ENCODE measurements around the gene WRAP53.

- TF ChIP-seq CTCF (IDR thresholded peaks at IDR 0.05; ENCODE audit: insufficient read depth, low read length, poor library complexity, severe bottlenecking) (no peak), EZH2phosphoT487 (conservative IDR thresholded peaks at IDR 0.05; ENCODE audit: low read length) (no peak)
These were observed 16.5 kb downstream of the WRAP53 start, which contains the start of gene EFNB3 for GRCh38 chr17:7704601-7705268.
